ENCODE measurements around the gene COX6B2. TPM values are rescaled to one million over a fixed set of nuclear protein-coding genes. Genes with fewer than 3 reads are reported as not detected.

COX6B2 gene
- total and polyA plus RNA-seq, 2 of the 8 experiments (the other 6 are each of a cell fraction or from before 2014, with no cell fraction given) = 4.9 to 6.4 TPM

DNA sequence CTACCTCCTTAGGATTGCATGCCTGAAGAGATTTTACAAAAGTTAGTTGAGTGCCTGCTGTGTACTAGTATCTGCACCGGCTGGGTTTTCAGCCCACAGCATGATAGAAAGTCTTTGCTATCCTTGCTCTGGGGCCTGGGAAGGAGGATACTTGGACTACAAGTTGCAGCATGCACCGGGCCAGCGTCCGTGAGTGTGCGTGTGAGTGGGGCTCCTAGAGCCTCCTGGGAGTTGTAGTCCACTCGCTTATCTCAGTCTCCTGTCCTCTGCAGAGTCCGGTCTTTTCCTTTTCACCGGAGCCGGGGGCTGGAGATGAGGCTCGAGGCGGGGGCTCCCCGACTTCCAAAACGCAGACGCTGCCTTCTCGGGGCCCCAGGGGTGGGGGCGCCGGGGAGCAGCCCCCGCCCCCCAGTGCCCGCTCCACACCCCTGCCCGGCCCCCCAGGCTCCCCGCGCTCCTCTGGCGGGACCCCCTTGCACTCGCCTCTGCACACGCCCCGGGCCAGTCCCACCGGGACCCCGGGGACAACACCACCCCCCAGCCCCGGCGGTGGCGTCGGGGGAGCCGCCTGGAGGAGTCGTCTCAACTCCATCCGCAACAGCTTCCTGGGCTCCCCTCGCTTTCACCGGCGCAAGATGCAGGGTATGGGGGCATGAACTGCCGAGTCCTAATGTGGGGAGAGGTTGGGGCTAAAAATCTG is 50.1 kb downstream of the COX6B2 start:
- no peak overlapping the region for H2BK20ac ChIP-seq (ENCODE audit: low read length)

More for the DNA sequence above, 50.1 kb downstream of the COX6B2 start:
- Histone ChIP-seq H3K23me2 (ENCODE audit: low read depth, low read length) (peaks cover 2% of the 10 kb centered on the region; the same call in 1 of the 2 replicates), H4K5ac (ENCODE audit: insufficient read length, low read depth, low read length) (no peak overlapping the region), H3K9me3 (ENCODE audit: insufficient read depth in 2 of 2, low read depth in 1 of 2, low read length in 1 of 2) (no peaks in the 10 kb centered on the region), H3K4ac (replicated peaks; ENCODE audit: insufficient read length, low read depth, low read length) (no peak overlapping the region), H3K4me1 (replicated peaks in 1 of 4; ENCODE audit: control insufficient read depth in 3 of 4, insufficient read depth in 4 of 4, low read length in 3 of 4) (peaks cover 0 to 8% (median 3%) of the 10 kb centered on the region in 4 experiments; a peak in 3 of 7 replicates), H3K9ac (replicated peaks in 1 of 4; ENCODE audit: extremely low read depth in 1 of 4, low read depth in 3 of 4, low read length in 3 of 4) (no peak overlapping the region), H3K79me2 (ENCODE audit: control insufficient read depth in 1 of 2, insufficient read depth in 2 of 2, low read length in 2 of 2) (no peaks in the 10 kb centered on the region), H4K91ac (replicated peaks; ENCODE audit: insufficient read length, low read length) (no peak overlapping the region), H2BK15ac (ENCODE audit: low read length) (no peak overlapping the region), H2BK120ac (replicated peaks; ENCODE audit: low read depth, low read length) (no peak overlapping the region), H3K4me2 (ENCODE audit: insufficient read depth in 1 of 2, low read depth in 2 of 2, low read length in 2 of 2) (no peak overlapping the region), H2AFZ (ENCODE audit: low read length) (no peak overlapping the region), H4K8ac (ENCODE audit: extremely low read depth, insufficient read depth, low read length) (no peak overlapping the region), H3K23ac (ENCODE audit: insufficient read length) (no peak overlapping the region), H2AK5ac (ENCODE audit: low read depth, low read length) (no peak overlapping the region), H3K18ac (ENCODE audit: extremely low read depth, low read length) (no peak overlapping the region), H3K56ac (replicated peaks; ENCODE audit: insufficient read length, low read depth, low read length) (no peak overlapping the region), H3K79me1 (ENCODE audit: low read depth, low read length) (no peaks in the 10 kb centered on the region; the same call in 1 of the 2 replicates), H3K36me3 (ENCODE audit: control insufficient read depth in 2 of 4, insufficient read depth in 4 of 4, low read length in 3 of 4) (peaks cover 16 to 49% (median 38%) of the 10 kb centered on the region in 4 experiments), H3K27me3 (replicated peaks in 1 of 4; ENCODE audit: control insufficient read depth in 3 of 4, extremely low read depth in 1 of 4, insufficient read depth in 3 of 4, low read length in 3 of 4) (no peaks in the 10 kb centered on the region), H3K4me3 (ENCODE audit: extremely low read depth in 1 of 4, insufficient read depth in 2 of 4, low read depth in 3 of 4, low read length in 4 of 4) (no peak overlapping the region), H4K20me1 (replicated peaks in 1 of 2; ENCODE audit: control insufficient read depth in 1 of 2, insufficient read depth in 2 of 2, low read length in 2 of 2) (peaks cover 0 to 5% of the 10 kb centered on the region in 2 experiments), H3K27ac (ENCODE audit: low read depth, low read length) (no peak overlapping the region), H2BK12ac (ENCODE audit: low read depth, low read length) (no peak overlapping the region), H3K14ac (ENCODE audit: insufficient read length) (no peak overlapping the region), H2BK5ac (ENCODE audit: low read depth, low read length) (no peak overlapping the region)
- no peak for TF ChIP-seq SP1 (IDR thresholded peaks at IDR 0.05; ENCODE audit: low read depth, low read length)
- TF ChIP-seq SIX5 (IDR thresholded peaks at IDR 0.05; ENCODE audit: low read depth, low read length) = peak; percentile 96
- TF ChIP-seq RBBP5 (IDR thresholded peaks at IDR 0.05; ENCODE audit: borderline replicate concordance, low read depth, low read length) = no peak
- no peak for TF ChIP-seq SIN3A (conservative IDR thresholded peaks at IDR 0.05 in 1 of 2, IDR thresholded peaks at IDR 0.05 in 1 of 2; ENCODE audit: low read depth in 1 of 2, low read length in 2 of 2)
- TF ChIP-seq, protein P1, sequence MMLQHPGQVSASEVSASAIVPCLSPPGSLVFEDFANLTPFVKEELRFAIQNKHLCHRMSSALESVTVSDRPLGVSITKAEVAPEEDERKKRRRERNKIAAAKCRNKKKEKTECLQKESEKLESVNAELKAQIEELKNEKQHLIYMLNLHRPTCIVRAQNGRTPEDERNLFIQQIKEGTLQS (IDR thresholded peaks at IDR 0.05; ENCODE audit: insufficient read depth, low read depth, low read length) = 0 out of 2 replicates have a peak, but pooled peaks have one; percentile 15
- TF ChIP-seq TAF7 (optimal IDR thresholded peaks at IDR 0.05; ENCODE audit: borderline replicate concordance, low read depth, low read length) = no peak
- CTCF ChIA-PET (ENCODE audit: partially characterized antibody) = interaction anchor here (0.6 to 0.9 kb wide), 2 partner anchors 144 to 148 kb away, joined by 3 read pairs; no protein-coding TSS in a partner anchor
- WGBS, 2 experiments (ENCODE audit: extremely low coverage in 1 of 2, insufficient coverage in 1 of 2, insufficient read length in 1 of 2, insufficient replicate concordance in 2 of 2, low coverage in 1 of 2, low lambda C conversion rate in 2 of 2, missing lambda C conversion rate in 1 of 2) = 88% methylated on average over 15 of the region's 39 CpGs; no CpG with 5 or more reads in 1 of the 2 experiments
- POLR2A ChIA-PET (ENCODE audit: partially characterized antibody) = interaction anchor here (0.7 to 1.7 kb wide), 5 partner anchors 13 to 103 kb away, joined by 3 read pairs; partner anchors contain the start of gene KMT5C
- DNase-seq (ENCODE audit: low read depth in 1 of 2, low spot score in 2 of 2) = peak in 1 of 2 experiments; percentile 67
- no peak for FAIRE-seq

All from H1 (cell line).